IMR-90 (cell line): ENCODE results near the gene FAM186B. TPM values are rescaled to one million over a fixed set of nuclear protein-coding genes. Genes with fewer than 3 reads are reported as not detected.

Source experiments
- ATAC-seq: fragments of 200-7000 bp; cut with Tn5 transposase; 2 replicates; pipeline ENCODE4 v1.9.1; 2020; ENCODE audit warnings: low read depth, mild to moderate bottlenecking, moderate library complexity
- BruUV-seq: library from RNA; stranded (reverse); fragments of 400-500 nt; replicated peaks from 2 replicates; lab custom pipeline; 2021; lab: Mats Ljungman, UMichigan
- CTCF ChIA-PET: fragments of 300-600 bp; formaldehyde crosslinking; extraction: SDS; loops from one replicate; lab custom pipeline; 2021; ENCODE audit warnings: antibody characterized with exemption; lab: Yijun Ruan, JAX
- POLR2A ChIA-PET: fragments of 300-600 bp; sonication (Branson Sonifier 250); formaldehyde crosslinking; loops from one replicate; lab custom pipeline; 2022; ENCODE audit warnings: antibody characterized with exemption; ENCODE audit not compliant: unreplicated experiment; lab: Charles Lee
- DNase-seq: peaks from one replicate; pipeline ENCODE4 v3.0.0; 2013
- H2AFZ ChIP-seq: replicated peaks from 2 replicates; pipeline ENCODE3; 2013; ENCODE audit warnings: low read length, mild to moderate bottlenecking; ENCODE audit not compliant: poor library complexity
- H2AK5ac ChIP-seq: 2 replicates; pipeline ENCODE4 v1.6.1; 2013; ENCODE audit warnings: low read depth, low read length, inconsistent platforms
- H2AK9ac ChIP-seq: replicated peaks from 2 replicates; pipeline ENCODE3; 2013; ENCODE audit warnings: mild to moderate bottlenecking, low read depth, low read length, moderate library complexity; ENCODE audit not compliant: poor library complexity
- H2BK120ac ChIP-seq: 2 replicates; pipeline ENCODE4 v1.6.1; 2013; ENCODE audit warnings: low read depth, low read length, inconsistent platforms
- H2BK15ac ChIP-seq: 3 replicates; pipeline ENCODE4 v1.6.1; 2013; ENCODE audit warnings: low read depth, low read length, inconsistent platforms
- H2BK20ac ChIP-seq: 2 replicates; pipeline ENCODE4 v1.6.1; 2013; ENCODE audit warnings: low read depth, mild to moderate bottlenecking, inconsistent platforms, low read length, moderate library complexity
- H2BK5ac ChIP-seq: 2 replicates; pipeline ENCODE4 v1.6.1; 2013; ENCODE audit warnings: mild to moderate bottlenecking, low read depth, low read length, inconsistent platforms; ENCODE audit not compliant: poor library complexity, severe bottlenecking
- H3K14ac ChIP-seq: replicated peaks from 2 replicates; pipeline ENCODE4 v1.6.1; 2013; ENCODE audit warnings: low read depth, low read length, inconsistent platforms
- H3K18ac ChIP-seq: 2 replicates; pipeline ENCODE4 v1.6.1; 2013; ENCODE audit warnings: low read depth, low read length, control low read depth
- H3K23ac ChIP-seq: 2 replicates; pipeline ENCODE4 v1.6.1; 2013; ENCODE audit warnings: low read depth, low read length, inconsistent platforms
- H3K27ac ChIP-seq: 2 replicates; pipeline ENCODE4 v1.5.1; 2013; ENCODE audit warnings: mild to moderate bottlenecking, control low read depth, low read length; ENCODE audit not compliant: insufficient read depth
- H3K27me3 ChIP-seq: 2 replicates; pipeline ENCODE4 v1.6.1; 2013; ENCODE audit warnings: low read length; ENCODE audit not compliant: control insufficient read depth, insufficient read depth
- H3K36me3 ChIP-seq: 2 replicates; pipeline ENCODE4 v1.6.1; 2013; ENCODE audit warnings: low read length, mixed read lengths; ENCODE audit not compliant: control insufficient read depth, insufficient read depth
- H3K4ac ChIP-seq: 2 replicates; pipeline ENCODE4 v1.6.1; 2013; ENCODE audit warnings: low read depth, low read length, inconsistent platforms
- H3K4me1 ChIP-seq: 2 replicates; pipeline ENCODE4 v1.6.1; 2013; ENCODE audit warnings: low read length, mixed read lengths; ENCODE audit not compliant: control insufficient read depth, insufficient read depth
- H3K4me2 ChIP-seq: 2 replicates; pipeline ENCODE4 v1.6.1; 2013; ENCODE audit warnings: low read depth, mild to moderate bottlenecking, control low read depth, low read length, moderate library complexity
- H3K4me3 ChIP-seq: 2 replicates; pipeline ENCODE4 v1.5.1; 2013; ENCODE audit warnings: low read depth, mild to moderate bottlenecking, control low read depth, low read length, moderate library complexity; ENCODE audit not compliant: insufficient read depth
- H3K56ac ChIP-seq: 2 replicates; pipeline ENCODE4 v1.6.1; 2013; ENCODE audit warnings: low read length, inconsistent platforms; ENCODE audit not compliant: insufficient read depth; ENCODE audit errors: extremely low read depth
- H3K79me1 ChIP-seq, 2 experiments: 2 replicates each; pipeline ENCODE4 v1.6.1; 2013; ENCODE audit warnings: low read length in 2 of 2, inconsistent platforms in 1 of 2, low read depth in 1 of 2
- H3K9ac ChIP-seq: 2 replicates; pipeline ENCODE4 v1.6.1; 2013; ENCODE audit warnings: low read depth, low read length, control low read depth
- H3K9me1 ChIP-seq: 2 replicates; pipeline ENCODE4 v1.6.1; 2013; ENCODE audit warnings: low read length, inconsistent platforms; ENCODE audit not compliant: insufficient read depth
- H3K9me3 ChIP-seq: 2 replicates; pipeline ENCODE4 v1.6.1; 2013; ENCODE audit warnings: low read length; ENCODE audit not compliant: control insufficient read depth, insufficient read depth
- H4K20me1 ChIP-seq: 2 replicates; pipeline ENCODE4 v1.6.1; 2013; ENCODE audit warnings: low read length, inconsistent platforms; ENCODE audit not compliant: insufficient read depth
- H4K5ac ChIP-seq: 2 replicates; pipeline ENCODE4 v1.6.1; 2013; ENCODE audit warnings: mild to moderate bottlenecking, low read depth, low read length, control low read depth
- H4K8ac ChIP-seq, 2 experiments: 2 replicates each; pipeline ENCODE4 v1.6.1; 2013; ENCODE audit warnings: low read depth in 2 of 2, low read length in 2 of 2, control low read depth in 1 of 2, inconsistent platforms in 1 of 2
- H4K91ac ChIP-seq: 2 replicates; pipeline ENCODE4 v1.6.1; 2013; ENCODE audit warnings: low read depth, low read length, inconsistent platforms; ENCODE audit not compliant: insufficient read depth
- BHLHE40 ChIP-seq: fragments of 150-350 bp; IDR thresholded peaks from 2 replicates; pipeline ENCODE4 v1.6.1; 2016; ENCODE audit warnings: mild to moderate bottlenecking, low read depth, low read length
- CEBPB ChIP-seq: IDR thresholded peaks from 2 replicates; pipeline ENCODE4 v1.6.1; 2012; ENCODE audit warnings: low read depth, low read length, improper control_type of control experiment
- CHD1 ChIP-seq: IDR thresholded peaks from 2 replicates; pipeline ENCODE4 v1.6.1; 2012; ENCODE audit warnings: low read depth, low read length, improper control_type of control experiment
- FOS ChIP-seq: fragments of 150-350 bp; IDR thresholded peaks from 2 replicates; pipeline ENCODE4 v1.6.1; 2016; ENCODE audit warnings: low read depth, low read length
- MAFK ChIP-seq: IDR thresholded peaks from 2 replicates; pipeline ENCODE4 v1.6.1; 2012; ENCODE audit warnings: low read depth, low read length, improper control_type of control experiment
- MAZ ChIP-seq: IDR thresholded peaks from 2 replicates; pipeline ENCODE4 v1.6.1; 2012; ENCODE audit warnings: low read depth, mild to moderate bottlenecking, low read length, improper control_type of control experiment, moderate library complexity, borderline replicate concordance
- MXI1 ChIP-seq: IDR thresholded peaks from 2 replicates; pipeline ENCODE4 v1.6.1; 2012; ENCODE audit warnings: low read depth, mild to moderate bottlenecking, low read length, moderate library complexity, borderline replicate concordance
- POLR2A ChIP-seq: IDR thresholded peaks from 2 replicates; pipeline ENCODE4 v1.6.1; 2012; ENCODE audit warnings: mild to moderate bottlenecking, low read depth, low read length
- RCOR1 ChIP-seq: IDR thresholded peaks from 2 replicates; pipeline ENCODE4 v1.6.1; 2012; ENCODE audit warnings: mild to moderate bottlenecking, low read length, improper control_type of control experiment; ENCODE audit not compliant: insufficient replicate concordance
- RFX5 ChIP-seq: IDR thresholded peaks from 2 replicates; pipeline ENCODE4 v1.8.0; 2012; ENCODE audit warnings: low read depth, mild to moderate bottlenecking, low read length, moderate library complexity
- SMC3 ChIP-seq: fragments of 150-350 bp; IDR thresholded peaks from 2 replicates; pipeline ENCODE4 v1.6.1; 2016; ENCODE audit warnings: low read depth, mild to moderate bottlenecking, antibody characterized with exemption, low read length, moderate library complexity
- whole genome bisulfite sequencing, 2 experiments: methylation state at CpG; one replicate each; pipeline versions ENCODE4 v1.1.5 to v1.1.7; 2013; ENCODE audit warnings: missing lambda C conversion rate in 2 of 2; ENCODE audit not compliant: insufficient read length in 1 of 2; ENCODE audit errors: extremely low coverage in 2 of 2; 5-methylcytosine and 5-hydroxymethylcytosine counted together
- dilution Hi-C: fragments of 300-500 bp; cut with HindIII; formaldehyde crosslinking; loops from one replicate; pipeline ENCODE4 v1.14.3; 2018; ENCODE audit warnings: low sequenced_read_pairs; ENCODE audit not compliant: unreplicated experiment
- in situ Hi-C: fragments of 300-500 bp; cut with MboI; formaldehyde crosslinking; loops from 3 replicates; pipeline ENCODE4 v1.14.3; 2019; ENCODE audit warnings: low sequenced_read_pairs, inconsistent platforms, mixed read lengths
- intact Hi-C: fragments of 100-400 bp; cut with micrococcal nuclease; formaldehyde crosslinking; loops from 2 replicates; pipeline ENCODE4 v1.10.0; 2022
- polyA plus RNA-seq, 3 experiments: library from polyadenylated mRNA; depleted of rRNA; stranded (reverse); fragments of >200 nt; gene quantifications; 2 replicates each; pipeline ENCODE4 v1.2.3, GENCODE V29; 2012; ENCODE audit warnings: low replicate concordance in 1 of 3
- total RNA-seq: library from RNA; depleted of rRNA; stranded (reverse); fragments of >200 nt; gene quantifications from 2 replicates; pipeline ENCODE4 v1.2.3, GENCODE V29; 2012
- TF ChIP-seq, protein P1 (sequence below): conservative IDR thresholded peaks from 2 replicates; pipeline ENCODE4 v1.5.1; 2012; ENCODE audit warnings: mild to moderate bottlenecking, low read depth, low read length, improper control_type of control experiment
- TF ChIP-seq, protein P2 (sequence below): fragments of 150-350 bp; IDR thresholded peaks from 2 replicates; pipeline ENCODE4 v1.6.1; 2016; ENCODE audit warnings: low read depth, mild to moderate bottlenecking, low read length, moderate library complexity, borderline replicate concordance

Gene FAM186B
- total and polyA plus RNA-seq, 2 of the 4 experiments (the other 2 are of a cell fraction): 0.10 to 0.18 TPM

DNA sequence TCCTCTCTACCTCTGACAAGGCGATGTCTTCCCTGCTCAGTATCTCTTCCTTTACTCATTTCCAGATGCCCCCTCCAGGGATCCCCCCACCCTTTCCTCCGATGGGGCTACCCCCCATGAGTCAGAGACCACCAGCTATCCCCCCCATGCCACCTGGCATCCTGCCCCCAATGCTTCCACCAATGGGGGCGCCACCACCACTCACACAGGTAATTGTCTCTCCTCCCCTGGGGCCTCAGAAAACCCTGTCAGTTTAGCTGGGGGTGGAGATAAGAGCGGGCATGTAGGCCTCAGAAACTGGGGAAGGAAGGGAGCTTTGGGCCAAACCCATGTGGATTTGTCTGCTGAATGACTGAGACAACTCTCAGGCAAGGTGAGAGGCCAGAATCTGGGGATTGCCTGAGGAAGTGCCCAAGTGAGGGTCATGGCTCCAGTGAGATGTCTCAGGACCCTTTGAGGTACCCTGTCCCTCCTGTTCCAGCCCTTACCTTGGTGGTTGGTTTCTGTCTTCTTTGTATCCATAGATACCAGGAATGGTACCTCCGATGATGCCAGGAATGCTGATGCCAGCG lies 26.0 kb upstream of the FAM186B start:
- ATAC-seq: no peak
- H3K27ac ChIP-seq: no peak overlapping the region
- H2AFZ ChIP-seq: no peak overlapping the region
- H4K8ac ChIP-seq: no peak overlapping the region
- 0 out of 2 replicates have a peak, but pooled peaks cover 3% of the 10 kb centered on the region for H3K4me1 ChIP-seq
- no peaks in the 10 kb centered on the region for H3K9me3 ChIP-seq
- no peak overlapping the region for H2AK5ac ChIP-seq
- no peak overlapping the region for H2BK5ac ChIP-seq
- in situ Hi-C loops: no loop called here
- H3K14ac ChIP-seq: no peak overlapping the region
- intact Hi-C loops: no loop called here
- H4K20me1 ChIP-seq: no peaks in the 10 kb centered on the region
- WGBS, 2 experiments: 100% methylated on average over 3 of the region's 6 CpGs; no CpG with 5 or more reads in 1 of the 2 experiments
- no peak overlapping the region for H3K9ac ChIP-seq
- 0 out of 2 replicates have a peak, but pooled peaks cover 3% of the 10 kb centered on the region for H3K9me1 ChIP-seq
- POLR2A ChIA-PET: no interaction called here
- no peak overlapping the region for H3K18ac ChIP-seq
- no peaks in the 10 kb centered on the region for H3K27me3 ChIP-seq
- no peak overlapping the region for H2BK120ac ChIP-seq
- BruUV-seq: no TSS peak
- no peak overlapping the region for H2BK15ac ChIP-seq
- no peak overlapping the region for H4K5ac ChIP-seq
- no peak overlapping the region for H3K4me3 ChIP-seq
- H4K91ac ChIP-seq: no peak overlapping the region
- no peak overlapping the region for H3K56ac ChIP-seq
- TF ChIP-seq RCOR1: no peak
- TF ChIP-seq, protein P1, sequence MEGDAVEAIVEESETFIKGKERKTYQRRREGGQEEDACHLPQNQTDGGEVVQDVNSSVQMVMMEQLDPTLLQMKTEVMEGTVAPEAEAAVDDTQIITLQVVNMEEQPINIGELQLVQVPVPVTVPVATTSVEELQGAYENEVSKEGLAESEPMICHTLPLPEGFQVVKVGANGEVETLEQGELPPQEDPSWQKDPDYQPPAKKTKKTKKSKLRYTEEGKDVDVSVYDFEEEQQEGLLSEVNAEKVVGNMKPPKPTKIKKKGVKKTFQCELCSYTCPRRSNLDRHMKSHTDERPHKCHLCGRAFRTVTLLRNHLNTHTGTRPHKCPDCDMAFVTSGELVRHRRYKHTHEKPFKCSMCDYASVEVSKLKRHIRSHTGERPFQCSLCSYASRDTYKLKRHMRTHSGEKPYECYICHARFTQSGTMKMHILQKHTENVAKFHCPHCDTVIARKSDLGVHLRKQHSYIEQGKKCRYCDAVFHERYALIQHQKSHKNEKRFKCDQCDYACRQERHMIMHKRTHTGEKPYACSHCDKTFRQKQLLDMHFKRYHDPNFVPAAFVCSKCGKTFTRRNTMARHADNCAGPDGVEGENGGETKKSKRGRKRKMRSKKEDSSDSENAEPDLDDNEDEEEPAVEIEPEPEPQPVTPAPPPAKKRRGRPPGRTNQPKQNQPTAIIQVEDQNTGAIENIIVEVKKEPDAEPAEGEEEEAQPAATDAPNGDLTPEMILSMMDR: no peak
- no peak for TF ChIP-seq SMC3
- TF ChIP-seq FOS: no peak
- TF ChIP-seq, protein P2, sequence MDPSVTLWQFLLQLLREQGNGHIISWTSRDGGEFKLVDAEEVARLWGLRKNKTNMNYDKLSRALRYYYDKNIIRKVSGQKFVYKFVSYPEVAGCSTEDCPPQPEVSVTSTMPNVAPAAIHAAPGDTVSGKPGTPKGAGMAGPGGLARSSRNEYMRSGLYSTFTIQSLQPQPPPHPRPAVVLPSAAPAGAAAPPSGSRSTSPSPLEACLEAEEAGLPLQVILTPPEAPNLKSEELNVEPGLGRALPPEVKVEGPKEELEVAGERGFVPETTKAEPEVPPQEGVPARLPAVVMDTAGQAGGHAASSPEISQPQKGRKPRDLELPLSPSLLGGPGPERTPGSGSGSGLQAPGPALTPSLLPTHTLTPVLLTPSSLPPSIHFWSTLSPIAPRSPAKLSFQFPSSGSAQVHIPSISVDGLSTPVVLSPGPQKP: no peak
- TF ChIP-seq MXI1: no peak
- TF ChIP-seq CEBPB: no peak
- no peak for TF ChIP-seq POLR2A
- TF ChIP-seq BHLHE40: no peak
- no peak for TF ChIP-seq MAFK
- no peak for TF ChIP-seq CHD1
- TF ChIP-seq MAZ: no peak
- TF ChIP-seq RFX5: no peak
- H3K79me1 ChIP-seq: peaks cover 0 to 3% of the 10 kb centered on the region in 2 experiments; a peak in 2 of 4 replicates
- DNase-seq: no peak
- no peak overlapping the region for H3K4ac ChIP-seq
- CTCF ChIA-PET: no interaction called here
- no peak overlapping the region for H2BK20ac ChIP-seq
- dilution Hi-C loops: no loop called here
- H2AK9ac ChIP-seq: no peak overlapping the region
- peaks cover 19% of the 10 kb centered on the region for H3K36me3 ChIP-seq
- H3K4me2 ChIP-seq: no peak overlapping the region
- H3K23ac ChIP-seq: no peak overlapping the region
